Hematopoietic multipotent progenitor cell treated with erythropoietin and hydrocortisone succinate and interleukin-3 and kit ligand, for 8 days (in vitro differentiated cells): ENCODE data around the gene TPM3.
"Not testable (repeated sequence)": the region's sequence is repeated elsewhere in the genome, so short reads cannot be mapped to it uniquely, and the experiment has no call there.

Source experiments
- DNase-seq: peaks from one replicate; pipeline ENCODE4 v3.0.0-alpha.2; 2015

Gene TPM3

DNA sequence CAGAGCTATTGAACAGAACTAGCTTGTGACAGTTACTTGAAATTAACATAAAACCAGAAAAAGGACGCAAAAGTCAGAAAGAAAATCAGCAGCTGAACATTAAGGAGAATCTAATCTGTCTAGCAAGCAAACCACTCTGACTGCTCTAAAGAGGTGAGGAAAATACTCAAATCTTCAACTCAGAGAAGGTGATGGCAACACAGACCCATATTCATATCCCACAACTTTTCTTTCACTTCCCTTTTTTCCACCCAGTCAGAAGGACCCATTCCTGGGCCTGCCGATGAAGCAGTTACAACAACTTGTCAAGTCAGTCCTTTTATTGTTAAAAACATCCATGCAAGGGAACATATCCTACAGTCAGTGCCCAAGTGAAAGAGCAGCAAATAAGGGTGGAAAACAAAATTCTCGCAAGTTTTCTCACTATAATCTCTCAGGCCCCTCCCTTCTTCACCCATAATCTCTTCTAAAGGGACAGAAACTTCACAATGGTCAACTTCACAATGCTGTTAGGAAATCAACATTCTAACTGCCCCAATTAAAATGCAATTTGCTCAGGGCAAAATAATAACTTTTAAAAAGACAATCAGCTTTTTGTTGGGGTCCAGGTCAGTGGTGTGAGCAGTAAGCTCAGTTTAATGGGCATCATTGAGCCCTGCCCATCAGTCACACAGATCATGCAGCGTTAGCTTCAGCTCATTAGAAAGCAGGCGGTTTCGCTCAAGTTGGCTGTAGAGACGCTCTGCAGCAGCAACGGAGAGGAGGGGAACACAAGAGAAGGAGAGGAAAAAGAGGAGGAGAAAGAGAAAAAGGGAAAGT is 33.4 kb downstream of the TPM3 start:
- no peak for DNase-seq

DNA sequence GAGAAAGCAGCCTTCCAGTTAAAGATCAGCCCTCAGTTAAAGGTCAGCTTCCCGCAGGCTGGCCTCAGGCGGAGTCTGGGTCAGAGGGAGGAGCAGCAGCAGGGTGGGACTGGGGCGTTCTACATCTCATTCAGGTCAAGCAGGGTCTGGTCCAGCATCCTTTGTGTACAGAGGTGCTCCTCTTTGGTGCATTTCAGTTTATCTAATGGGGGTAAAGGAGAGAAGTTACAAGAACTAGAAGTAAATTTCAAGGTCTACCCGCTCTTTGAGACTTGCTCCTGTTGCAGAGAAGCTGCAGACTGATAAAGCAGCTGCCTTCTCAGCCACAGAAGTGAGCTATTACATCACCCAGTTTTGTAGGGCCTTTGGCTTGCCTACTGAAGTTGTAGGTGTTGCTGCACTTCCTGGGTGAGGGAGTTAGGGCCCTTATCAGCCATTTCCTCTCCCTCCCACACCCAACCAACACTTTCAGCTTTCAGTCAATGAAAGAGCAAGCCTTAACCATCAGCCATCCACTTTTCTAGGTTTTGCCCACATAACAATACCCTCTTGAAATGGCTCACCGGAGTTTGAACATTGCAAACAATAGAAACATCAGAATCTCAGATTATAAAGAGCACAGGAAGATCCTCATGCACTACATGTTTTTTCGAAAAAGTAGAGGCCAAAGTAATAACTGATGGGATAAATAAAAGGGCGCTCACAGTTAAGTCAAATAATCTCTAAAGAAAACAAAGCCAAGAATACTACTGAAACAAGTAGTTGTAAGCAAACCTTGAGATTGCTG is 34.2 kb downstream of the TPM3 start:
- DNase-seq, result peak; percentile 97

DNA sequence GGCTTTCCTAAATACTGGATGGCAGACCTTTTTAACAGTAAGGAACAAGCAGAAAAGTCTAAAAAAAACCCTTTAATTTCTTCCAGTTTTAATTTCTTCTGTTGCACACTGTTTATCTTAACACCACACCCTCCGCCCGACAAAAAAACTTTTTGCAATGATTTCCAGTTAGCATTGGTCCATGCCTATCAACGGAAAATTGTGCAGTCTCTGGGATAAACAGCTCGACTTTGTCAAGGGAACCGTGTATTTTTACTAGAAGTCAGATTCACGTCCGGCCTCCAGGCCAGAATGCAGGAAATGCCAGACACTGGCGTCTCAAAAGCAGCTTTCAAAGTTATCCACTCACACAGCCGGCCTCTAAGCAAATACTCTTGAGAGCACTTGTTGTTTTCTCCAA is 36.6 kb downstream of the TPM3 start:
- peak; percentile 91 for DNase-seq

DNA sequence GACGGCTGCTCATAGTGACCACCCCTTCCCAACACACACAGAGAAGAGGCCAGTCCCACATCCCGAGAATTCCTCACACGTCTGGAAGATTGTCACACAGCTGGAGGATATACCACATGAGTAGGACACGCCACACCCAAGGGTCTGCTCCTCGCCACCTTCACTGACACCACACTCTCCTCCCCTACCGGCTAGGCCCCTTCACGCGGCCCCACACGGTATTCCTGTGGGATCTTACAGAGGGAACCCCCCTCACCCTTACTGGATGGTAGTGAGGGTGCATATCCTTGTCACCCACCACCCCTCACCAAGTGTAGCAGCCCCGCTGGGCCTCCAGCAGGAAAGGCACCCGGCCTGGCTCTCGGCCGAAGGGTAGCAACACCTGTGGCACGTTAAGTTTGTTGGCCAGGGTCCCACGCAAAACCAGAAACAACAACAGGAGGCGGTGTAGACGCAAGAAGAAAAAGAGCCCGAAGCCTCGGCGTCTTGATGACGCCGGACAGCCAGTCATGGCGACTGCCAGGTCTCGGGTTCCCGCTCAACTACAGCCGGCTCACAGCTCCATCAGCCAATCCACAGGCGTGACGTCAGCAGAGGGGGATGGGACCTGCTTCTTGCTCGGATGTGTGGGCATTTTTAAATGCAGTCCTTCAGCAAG is 37.2 kb downstream of the TPM3 start, which contains the start of gene NUP210L:
Gene NUP210L (minus strand): TSS at position 540 of the 658 bp plus-strand sequence.
- no peak for DNase-seq

DNA sequence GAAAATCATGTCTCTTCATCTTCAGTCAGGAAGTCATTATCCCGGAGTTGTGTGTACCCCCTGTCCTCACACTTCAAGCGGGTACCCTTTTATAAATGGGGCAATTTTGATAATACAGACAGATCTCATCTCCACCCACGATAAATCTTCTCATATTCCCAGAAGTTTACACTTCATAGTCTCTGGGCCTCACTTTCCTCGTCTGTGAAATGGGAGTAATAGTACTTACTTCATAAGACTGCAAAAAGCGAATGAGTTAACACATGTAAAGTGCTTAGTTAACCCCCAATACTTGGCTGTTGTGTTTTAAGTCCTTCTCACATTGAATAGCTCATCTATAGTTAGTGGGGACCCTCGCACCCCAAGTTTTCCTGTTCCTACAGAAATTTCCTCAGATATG is 37.8 kb downstream of the TPM3 start:
- DNase-seq, result no peak

DNA sequence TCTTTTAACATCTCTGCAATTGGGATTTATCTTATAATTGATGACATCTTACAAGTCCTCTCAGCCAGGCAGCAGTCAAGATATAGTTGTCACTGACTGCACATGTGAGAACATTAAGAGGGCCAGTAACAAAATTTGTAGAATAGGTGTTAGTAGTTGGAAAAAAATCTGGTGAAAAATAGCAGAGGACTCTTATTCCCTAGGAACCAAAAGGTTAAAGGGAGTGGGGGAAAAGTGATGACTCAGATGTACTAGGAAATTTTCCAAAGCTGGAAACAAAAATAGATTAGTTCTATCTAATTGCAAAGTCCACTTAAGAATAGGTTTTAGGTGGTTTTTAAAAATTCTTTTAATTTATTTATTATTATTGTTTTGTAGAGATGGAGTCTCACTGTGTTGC is 40.6 kb downstream of the TPM3 start:
- no peak for DNase-seq

DNA sequence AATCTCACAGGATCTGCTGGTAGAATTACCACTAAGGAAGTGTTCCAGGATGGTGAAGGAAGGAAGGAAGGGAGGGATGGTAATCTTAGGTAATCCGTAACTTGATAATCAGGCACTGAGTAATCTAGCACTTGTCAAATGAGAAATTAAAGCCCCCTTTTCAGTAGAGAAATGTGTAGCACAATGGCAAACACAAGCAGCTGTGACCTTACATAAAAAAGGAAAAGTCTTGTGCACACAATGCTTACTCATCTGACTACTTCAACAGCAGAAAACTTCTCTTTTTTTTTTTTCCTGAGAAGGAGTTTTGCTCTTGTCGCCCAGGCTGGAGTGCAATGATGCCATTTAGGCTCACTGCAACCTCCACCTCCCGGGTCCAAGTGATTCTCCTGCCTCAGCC is 43.1 kb downstream of the TPM3 start:
- DNase-seq, result no peak

DNA sequence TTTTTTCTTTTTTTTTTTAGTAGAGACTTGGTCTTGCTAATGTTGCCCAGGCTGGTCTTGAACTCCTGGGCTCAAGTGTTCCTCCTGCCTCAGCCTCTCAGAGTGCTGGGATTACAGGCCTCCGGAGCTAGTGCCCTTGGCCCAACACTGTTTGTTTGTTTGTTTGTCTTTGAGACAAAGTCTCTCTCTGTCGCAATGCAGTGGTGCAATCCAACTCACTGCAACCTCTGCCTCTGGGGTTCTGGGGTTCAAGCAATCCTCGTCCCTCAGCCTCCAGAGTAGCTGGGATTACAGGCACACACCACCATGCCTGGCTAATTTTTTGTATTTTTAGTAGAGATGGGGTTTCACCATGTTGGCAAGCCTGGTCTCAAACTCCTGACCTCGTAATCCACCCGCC is 44.4 kb downstream of the TPM3 start:
- DNase-seq, result not testable (repeated sequence)

DNA sequence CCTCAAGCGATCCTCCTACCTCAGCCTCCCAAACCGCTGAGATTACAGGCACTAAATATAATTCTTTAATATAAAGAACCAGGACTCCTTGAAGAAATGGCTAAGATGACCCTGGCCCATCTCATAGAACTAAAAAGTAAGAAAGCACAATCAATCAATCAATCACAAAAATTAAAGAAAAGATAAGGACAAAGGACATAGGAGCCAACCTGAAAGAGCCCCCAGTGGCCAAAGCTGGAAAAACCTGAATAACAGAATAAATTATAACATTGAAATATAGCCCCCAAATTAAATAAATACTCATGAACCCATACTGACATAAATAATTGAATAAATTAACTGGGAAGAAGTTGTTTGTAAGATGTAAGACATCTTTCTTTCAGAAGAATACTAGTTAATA is 45.9 kb downstream of the TPM3 start:
- peak; percentile 36 for DNase-seq

DNA sequence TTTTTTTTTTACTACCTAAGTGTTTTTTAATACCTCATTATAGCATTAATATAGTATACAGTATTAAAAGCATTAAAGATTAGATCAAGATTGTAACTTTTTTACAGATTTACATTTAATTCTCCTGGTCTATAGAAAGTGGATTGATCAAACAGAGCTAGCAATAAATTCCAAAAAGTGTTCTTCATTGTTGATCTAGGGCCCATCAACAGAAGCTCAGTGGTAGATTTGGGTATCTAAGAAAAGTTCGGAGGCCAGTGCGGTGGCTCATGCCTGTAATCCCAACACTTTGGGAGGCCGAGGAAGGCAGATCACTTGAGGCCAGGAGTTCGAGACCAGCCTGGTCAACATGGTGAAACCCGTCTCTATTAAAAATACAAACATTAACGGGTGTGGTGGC is 49.5 kb downstream of the TPM3 start:
- no peak for DNase-seq

DNA sequence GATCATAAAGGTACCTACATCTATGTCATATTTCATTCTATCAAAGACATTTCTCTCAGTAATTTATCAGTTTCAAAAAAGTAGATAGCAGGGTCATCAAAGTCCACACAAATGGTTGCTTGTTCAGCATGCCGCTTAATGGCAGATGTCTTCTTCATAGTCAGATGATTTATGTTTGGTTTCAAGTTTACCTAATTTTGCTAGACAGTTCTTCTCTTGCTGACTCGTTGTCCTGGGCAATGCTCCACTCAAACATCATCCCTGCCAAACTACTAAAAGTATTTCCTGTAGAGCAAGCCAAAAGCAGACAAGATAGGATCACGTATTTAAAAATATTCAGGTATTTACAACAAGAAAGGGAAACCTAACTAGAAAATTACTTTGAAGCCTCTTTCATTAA is 50.7 kb downstream of the TPM3 start:
- no peak for DNase-seq

DNA sequence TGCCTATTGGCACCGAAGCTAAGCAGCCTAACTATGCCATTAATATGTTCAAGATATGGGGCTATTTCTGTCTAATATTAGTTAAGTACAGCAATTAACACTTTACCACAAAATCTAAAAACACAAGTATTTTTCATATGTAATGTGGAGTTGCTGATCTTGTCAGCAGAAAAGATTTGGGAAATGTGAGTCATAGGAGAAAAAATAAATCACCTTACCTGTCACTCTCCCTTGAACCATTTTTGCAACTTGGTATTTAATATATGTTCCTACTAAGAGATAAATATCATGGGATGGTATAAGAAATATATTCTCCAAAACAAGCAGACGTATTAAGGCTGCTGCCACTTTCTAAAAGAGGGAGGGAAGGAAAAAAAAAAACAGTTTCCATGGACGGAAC is 54.0 kb downstream of the TPM3 start:
- DNase-seq, result no peak

DNA sequence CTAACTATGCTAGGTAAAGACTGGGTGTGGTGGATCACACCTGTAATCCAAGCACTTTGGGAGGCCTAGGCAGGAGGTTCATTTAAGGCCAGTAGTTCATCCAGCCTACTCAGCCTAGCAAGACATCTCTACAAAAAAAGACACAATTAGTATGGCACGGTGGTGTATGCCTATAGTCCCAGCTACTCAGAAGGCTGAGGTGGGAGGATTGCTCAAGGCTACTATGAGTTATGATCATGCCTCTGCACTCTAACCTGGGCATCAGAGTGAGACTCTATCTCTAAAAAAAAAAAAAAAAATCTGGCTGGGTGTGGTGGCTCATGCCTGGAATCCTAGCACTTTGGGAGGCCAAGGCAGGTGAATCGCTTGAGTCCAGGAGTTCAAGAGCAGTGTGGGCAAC is 58.6 kb downstream of the TPM3 start:
- DNase-seq, result no peak

DNA sequence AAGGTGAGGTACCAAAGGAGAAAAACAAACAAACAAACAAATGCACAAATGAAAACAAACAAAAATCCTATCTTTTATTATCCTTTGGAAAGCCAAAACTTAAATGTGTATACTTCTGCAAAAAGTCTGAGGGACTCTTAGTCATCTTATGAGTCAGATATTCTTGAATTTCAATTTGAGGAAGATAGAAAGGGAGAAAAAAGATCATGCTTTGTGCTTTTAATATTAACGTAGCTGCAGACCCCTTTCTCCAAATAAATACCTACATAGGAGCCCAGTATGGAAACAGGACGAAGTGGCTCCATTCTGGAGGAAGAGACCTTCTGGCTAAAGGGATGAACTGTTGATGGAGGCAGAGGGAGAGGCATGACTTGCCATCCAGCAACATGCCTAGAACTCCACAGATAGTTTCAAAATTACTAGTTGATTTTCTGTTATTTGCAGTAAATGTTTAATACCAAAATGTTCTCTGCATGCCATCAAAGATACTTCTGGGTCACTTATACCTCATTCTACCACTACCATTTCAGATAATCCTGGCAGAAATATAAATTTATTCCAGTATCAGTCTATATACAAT is 62.4 kb downstream of the TPM3 start:
- DNase-seq, result no peak

DNA sequence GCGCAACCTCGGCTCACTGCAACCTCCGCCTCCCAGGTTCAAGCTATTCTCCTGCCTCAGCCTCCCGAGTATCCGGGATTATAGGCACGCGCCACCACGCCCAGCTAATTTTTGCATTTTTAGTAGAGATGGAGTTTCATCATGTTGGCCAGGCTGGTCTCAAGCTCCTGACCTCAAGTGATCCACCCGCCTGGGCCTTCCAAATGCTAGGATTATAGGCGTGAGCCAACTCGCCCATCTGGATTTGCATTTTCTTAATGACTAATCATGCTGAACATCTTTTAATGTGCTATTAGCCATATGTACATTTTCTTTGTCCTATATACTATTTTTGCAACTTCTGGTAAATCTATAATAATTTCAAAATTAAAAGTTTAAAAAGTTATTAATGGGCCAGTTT is 68.7 kb downstream of the TPM3 start:
- not testable (repeated sequence) for DNase-seq

DNA sequence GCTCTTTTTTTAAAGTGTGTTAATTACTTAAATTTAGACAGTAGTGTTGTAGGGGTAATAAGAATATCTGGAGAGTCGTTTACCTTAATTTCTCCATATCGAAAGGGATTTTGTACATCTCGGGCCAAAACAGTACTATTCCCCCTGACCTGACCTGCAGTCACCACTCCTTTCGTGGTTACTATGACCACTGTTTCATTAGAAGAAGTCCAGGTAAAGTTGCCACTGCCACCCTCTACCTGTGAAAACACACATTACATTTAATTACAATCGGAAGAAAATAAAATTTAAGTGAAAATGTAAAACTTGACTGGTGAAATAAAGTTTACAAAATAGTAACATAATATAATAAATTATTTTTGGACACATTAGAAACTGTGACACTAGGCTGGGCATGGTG is 74.3 kb downstream of the TPM3 start:
- DNase-seq, result no peak

DNA sequence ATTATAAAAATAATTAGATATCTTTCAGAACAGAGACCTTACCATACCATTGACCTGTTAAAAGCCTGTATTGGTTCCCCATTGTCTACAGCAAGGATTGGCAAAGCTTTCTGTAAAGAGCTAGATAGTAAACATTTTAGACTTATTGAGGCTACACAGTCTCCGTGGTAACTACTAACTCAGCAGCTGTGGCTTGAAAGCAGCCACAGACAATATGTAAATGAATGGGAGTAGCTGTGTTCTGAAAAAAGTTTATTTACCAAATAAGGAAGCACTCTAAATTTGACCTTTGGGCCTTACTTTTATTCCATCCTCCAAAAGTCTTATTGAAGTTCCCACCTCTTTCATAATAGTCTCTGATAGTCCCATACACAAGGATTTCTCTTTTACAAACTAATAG is 76.7 kb downstream of the TPM3 start:
- DNase-seq, result peak; percentile 6
